Smooth muscle cell (in vitro differentiated cells): ENCODE data around the gene RNF130. TPM values are rescaled to one million over a fixed set of nuclear protein-coding genes. Genes with fewer than 3 reads are reported as not detected.

Experiments used
- DNase-seq: peaks from one replicate; lab custom pipeline; 2025; ENCODE audit not compliant: unreplicated experiment; lab: John Stamatoyannopoulos, UW
- H2AFZ ChIP-seq: fragments of 200-600 bp; sonication (generic); 2 replicates; pipeline ENCODE4 v1.6.0; 2016; ENCODE audit warnings: antibody characterized with exemption, low read depth, mild to moderate bottlenecking
- H3F3A ChIP-seq: fragments of 200-600 bp; sonication (generic); 2 replicates; pipeline ENCODE4 v1.6.0; 2017; ENCODE audit warnings: antibody characterized with exemption, low read depth
- H3K27ac ChIP-seq: fragments of 200-600 bp; sonication (generic); 2 replicates; pipeline ENCODE4 v1.5.1; 2016; ENCODE audit warnings: low read depth, mild to moderate bottlenecking
- H3K27me3 ChIP-seq: fragments of 200-600 bp; sonication (generic); 2 replicates; pipeline ENCODE4 v1.6.1; 2016; ENCODE audit warnings: low read depth, mild to moderate bottlenecking
- H3K36me3 ChIP-seq: fragments of 200-600 bp; sonication (generic); 2 replicates; pipeline ENCODE4 v1.5.1; 2016; ENCODE audit warnings: low read depth
- H3K4me1 ChIP-seq: fragments of 200-600 bp; sonication (generic); 2 replicates; pipeline ENCODE4 v1.5.1; 2016; ENCODE audit warnings: low read depth
- H3K4me2 ChIP-seq: fragments of 200-600 bp; sonication (generic); 2 replicates; pipeline ENCODE4 v1.6.0; 2016; ENCODE audit warnings: mild to moderate bottlenecking
- H3K4me3 ChIP-seq: fragments of 200-600 bp; sonication (generic); 2 replicates; pipeline ENCODE4 v1.5.1; 2016; ENCODE audit warnings: mild to moderate bottlenecking
- H3K79me2 ChIP-seq: fragments of 200-600 bp; sonication (generic); 2 replicates; pipeline ENCODE4 v1.6.0; 2016; ENCODE audit warnings: low read depth, mild to moderate bottlenecking
- H3K9ac ChIP-seq: fragments of 200-600 bp; sonication (generic); 2 replicates; pipeline ENCODE4 v1.6.0; 2016; ENCODE audit warnings: low read depth
- H3K9me3 ChIP-seq: fragments of 200-600 bp; sonication (generic); replicated peaks from 2 replicates; pipeline ENCODE4 v1.5.1; 2016; ENCODE audit warnings: low read depth
- H4K20me1 ChIP-seq: fragments of 200-600 bp; sonication (generic); 2 replicates; pipeline ENCODE4 v1.6.0; 2016; ENCODE audit warnings: low read depth
- WGBS: methylation state at CpG from one replicate; pipeline ENCODE4 v1.1.7; 2016; ENCODE audit warnings: low lambda C conversion rate; 5-methylcytosine and 5-hydroxymethylcytosine counted together
- microRNA counts: library from miRNA; unstranded; fragments of <30 nt; microRNA quantifications from one replicate; lab custom pipeline; 2016
- microRNA-seq: library from miRNA; unstranded; fragments of <30 nt; microRNA quantifications from one replicate; pipeline ENCODE4, GENCODE V29; 2016; ENCODE audit warnings: borderline number of aligned reads
- polyA plus RNA-seq: library from polyadenylated mRNA; unstranded; fragments of >200 nt; fragmentation: Nextera tagmentation; extraction: Ambion mirVana; gene quantifications from 2 replicates; pipeline ENCODE4 v1.2.1, GENCODE V29; 2016
- small RNA-seq: library from RNA; depleted of rRNA; stranded (forward); fragments of <200 nt; gene quantifications from one replicate; pipeline ENCODE3, GENCODE V24; 2014
- total RNA-seq: library from RNA; depleted of rRNA; stranded (reverse); fragments of >200 nt; gene quantifications from 2 replicates; pipeline ENCODE4 v1.2.3, GENCODE V29; 2014
- TF ChIP-seq, protein P1 (sequence below): fragments of 200-600 bp; sonication (generic); IDR thresholded peaks from 2 replicates; pipeline ENCODE4 v1.5.1; 2017; ENCODE audit warnings: borderline replicate concordance, mild to moderate bottlenecking, antibody characterized with exemption; ENCODE audit not compliant: insufficient read depth, poor library complexity, severe bottlenecking

RNF130 gene
- total and polyA plus RNA-seq, 2 experiments from 2014 or later = 32.4 to 37.5 TPM

DNA sequence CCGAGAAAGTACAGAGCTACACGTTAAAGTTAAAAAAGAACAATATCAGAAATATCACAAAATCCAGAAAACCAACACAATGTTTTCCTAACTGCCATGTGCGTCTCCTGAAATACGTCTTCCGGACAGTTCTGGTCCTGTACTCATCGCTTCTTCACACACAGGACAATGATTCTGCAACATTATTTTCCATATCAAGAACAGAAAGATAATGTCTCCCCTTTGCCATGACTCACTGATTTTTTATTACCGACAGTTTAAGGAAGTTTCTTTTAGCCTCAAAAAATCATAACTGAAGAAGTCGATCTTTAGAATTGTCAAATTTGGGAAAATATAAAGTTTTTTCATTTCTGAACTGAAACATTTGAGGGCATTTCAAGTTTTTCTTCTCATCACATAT lies 166.4 kb downstream of the RNF130 start:
- DNase-seq = no peak
- Histone ChIP-seq H3K79me2 (peaks cover 13% of the 10 kb centered on the region), H3K27me3 (no peaks in the 10 kb centered on the region), H3K9ac (no peak overlapping the region), H3F3A (no peaks in the 10 kb centered on the region), H3K9me3 (no peaks in the 10 kb centered on the region), H3K27ac (no peak overlapping the region), H3K4me2 (no peak overlapping the region), H4K20me1 (peaks cover 20% of the 10 kb centered on the region), H2AFZ (no peak overlapping the region), H3K4me1 (no peaks in the 10 kb centered on the region), H3K36me3 (no peaks in the 10 kb centered on the region), H3K4me3 (no peak overlapping the region)
- 93% methylated on average over 8 of the region's 8 CpGs for WGBS
- TF ChIP-seq, protein P1, sequence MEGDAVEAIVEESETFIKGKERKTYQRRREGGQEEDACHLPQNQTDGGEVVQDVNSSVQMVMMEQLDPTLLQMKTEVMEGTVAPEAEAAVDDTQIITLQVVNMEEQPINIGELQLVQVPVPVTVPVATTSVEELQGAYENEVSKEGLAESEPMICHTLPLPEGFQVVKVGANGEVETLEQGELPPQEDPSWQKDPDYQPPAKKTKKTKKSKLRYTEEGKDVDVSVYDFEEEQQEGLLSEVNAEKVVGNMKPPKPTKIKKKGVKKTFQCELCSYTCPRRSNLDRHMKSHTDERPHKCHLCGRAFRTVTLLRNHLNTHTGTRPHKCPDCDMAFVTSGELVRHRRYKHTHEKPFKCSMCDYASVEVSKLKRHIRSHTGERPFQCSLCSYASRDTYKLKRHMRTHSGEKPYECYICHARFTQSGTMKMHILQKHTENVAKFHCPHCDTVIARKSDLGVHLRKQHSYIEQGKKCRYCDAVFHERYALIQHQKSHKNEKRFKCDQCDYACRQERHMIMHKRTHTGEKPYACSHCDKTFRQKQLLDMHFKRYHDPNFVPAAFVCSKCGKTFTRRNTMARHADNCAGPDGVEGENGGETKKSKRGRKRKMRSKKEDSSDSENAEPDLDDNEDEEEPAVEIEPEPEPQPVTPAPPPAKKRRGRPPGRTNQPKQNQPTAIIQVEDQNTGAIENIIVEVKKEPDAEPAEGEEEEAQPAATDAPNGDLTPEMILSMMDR = no peak

MicroRNAs within 50 kb of the gene (microRNA counts, 767-probe panel; counts per million panel counts)
- 183 counts per million for microRNA hsa-miR-340-5p (lab: Ali Mortazavi, UCI)

Small RNA genes lying within 50 kb of the gene (microRNA-seq; reads per million reads assigned to microRNA genes)
- 130 reads per million, percentile 61 among the genes with 10 or more reads in this experiment for gene MIR340

Small RNA genes lying within 50 kb of the gene (small RNA-seq; reads per million reads assigned to genes)
- 34.7 reads per million, percentile 94 among the genes with 10 or more reads in this experiment for gene MIR340

Other genes starting within 250 kb of the RNF130 start
- gene MRNIP, start 212.9 kb downstream of the RNF130 start, total RNA-seq = 16.5 and 22.8 TPM in 2 replicates
- 11.9 and 19.9 TPM in 2 replicates for gene MRNIP, start 212.9 kb downstream of the RNF130 start, polyA plus RNA-seq
- gene TBC1D9B, start 163.9 kb downstream of the RNF130 start, total RNA-seq = 47.5 and 58.0 TPM in 2 replicates
- gene TBC1D9B, start 163.9 kb downstream of the RNF130 start, polyA plus RNA-seq = 62.3 and 72.6 TPM in 2 replicates
- 0.81 TPM in 1 of 2 replicates, not detected in the other for gene RASGEF1C, start 137.5 kb upstream of the RNF130 start, total RNA-seq
- gene RASGEF1C, start 137.5 kb upstream of the RNF130 start, polyA plus RNA-seq = 0.14 and 0.25 TPM in 2 replicates
- gene MAPK9, start 220.3 kb upstream of the RNF130 start, total RNA-seq = 40.9 and 43.4 TPM in 2 replicates
- 34.8 and 36.0 TPM in 2 replicates for gene MAPK9, start 220.3 kb upstream of the RNF130 start, polyA plus RNA-seq